Trophoblast cell (in vitro differentiated cells and primary cell): ENCODE data around the gene ZBTB11. TPM values are rescaled to one million over a fixed set of nuclear protein-coding genes. Genes with fewer than 3 reads are reported as not detected.
A peak's percentile ranks its signal among the peaks of the same experiment; 100 is the strongest.

ENCODE experiments used
- DNase-seq, 2 donors: peaks; one replicate each; pipeline ENCODE4 v3.0.0-alpha.2; 2016
- H2AFZ ChIP-seq: 2 replicates; pipeline ENCODE4 v1.6.1; 2013; ENCODE audit warnings: low read length, moderate library complexity, mild to moderate bottlenecking; ENCODE audit not compliant: insufficient read depth, poor library complexity
- H2AK5ac ChIP-seq: 2 replicates; pipeline ENCODE4 v1.6.1; 2013; ENCODE audit warnings: mild to moderate bottlenecking, low read length
- H2BK120ac ChIP-seq: 2 replicates; pipeline ENCODE4 v1.6.1; 2013; ENCODE audit warnings: low read length, mild to moderate bottlenecking, moderate library complexity; ENCODE audit not compliant: insufficient read depth, poor library complexity
- H2BK12ac ChIP-seq: 2 replicates; pipeline ENCODE4 v1.6.1; 2013; ENCODE audit warnings: mild to moderate bottlenecking, low read length, moderate library complexity
- H2BK5ac ChIP-seq: 2 replicates; pipeline ENCODE4 v1.6.1; 2013; ENCODE audit warnings: low read length, low read depth, moderate library complexity, mild to moderate bottlenecking; ENCODE audit not compliant: poor library complexity
- H3K14ac ChIP-seq: 2 replicates; pipeline ENCODE4 v1.6.1; 2013; ENCODE audit warnings: mild to moderate bottlenecking, low read length
- H3K18ac ChIP-seq: 2 replicates; pipeline ENCODE4 v1.6.1; 2013; ENCODE audit warnings: mild to moderate bottlenecking, low read length
- H3K23ac ChIP-seq: 2 replicates; pipeline ENCODE4 v1.6.1; 2013; ENCODE audit warnings: low read length
- H3K27ac ChIP-seq: 2 replicates; pipeline ENCODE4 v1.5.1; 2013; ENCODE audit warnings: low read depth, mild to moderate bottlenecking, inconsistent platforms, low read length, moderate library complexity
- H3K27me3 ChIP-seq: 2 replicates; pipeline ENCODE4 v1.6.1; 2013; ENCODE audit warnings: inconsistent platforms, mild to moderate bottlenecking, low read length, moderate library complexity; ENCODE audit not compliant: insufficient read depth
- H3K36me3 ChIP-seq, 2 experiments: 1 replicate in 1 of 2; 2 replicates in 1 of 2; pipeline ENCODE4 v1.6.1; 2013; ENCODE audit warnings: low read length in 2 of 2, mild to moderate bottlenecking in 2 of 2, moderate library complexity in 1 of 2; ENCODE audit not compliant: insufficient read depth in 2 of 2, control insufficient read depth in 1 of 2
- H3K4ac ChIP-seq: 2 replicates; pipeline ENCODE4 v1.6.1; 2013; ENCODE audit warnings: low read depth, mild to moderate bottlenecking, low read length, moderate library complexity
- H3K4me1 ChIP-seq, 2 experiments: 1 replicate in 1 of 2; 2 replicates in 1 of 2; pipeline ENCODE4 v1.6.1; 2013; ENCODE audit warnings: low read length in 2 of 2, mild to moderate bottlenecking in 2 of 2, moderate library complexity in 1 of 2; ENCODE audit not compliant: insufficient read depth in 2 of 2, control insufficient read depth in 1 of 2
- H3K4me2 ChIP-seq: 2 replicates; pipeline ENCODE4 v1.6.1; 2013; ENCODE audit warnings: inconsistent platforms, mild to moderate bottlenecking, low read length, moderate library complexity
- H3K4me3 ChIP-seq: 2 replicates; pipeline ENCODE4 v1.5.1; 2013; ENCODE audit warnings: mild to moderate bottlenecking, low read depth, low read length, inconsistent platforms
- H3K79me1 ChIP-seq: one replicate; pipeline ENCODE4 v1.6.1; 2013; ENCODE audit warnings: low read length
- H3K79me2 ChIP-seq: 2 replicates; pipeline ENCODE4 v1.6.1; 2013; ENCODE audit warnings: low read length, mild to moderate bottlenecking; ENCODE audit not compliant: control insufficient read depth, insufficient read depth, poor library complexity
- H3K9ac ChIP-seq: 2 replicates; pipeline ENCODE4 v1.6.1; 2013; ENCODE audit warnings: mild to moderate bottlenecking, low read length
- H3K9me3 ChIP-seq: 2 replicates; pipeline ENCODE4 v1.6.1; 2013; ENCODE audit warnings: low read depth, mild to moderate bottlenecking, control low read depth, inconsistent platforms, low read length; ENCODE audit not compliant: insufficient read depth
- H4K12ac ChIP-seq: 2 replicates; pipeline ENCODE4 v1.6.1; 2013; ENCODE audit warnings: low read depth, mild to moderate bottlenecking, low read length, moderate library complexity
- H4K8ac ChIP-seq: 2 replicates; pipeline ENCODE4 v1.6.1; 2013; ENCODE audit warnings: low read depth, mild to moderate bottlenecking, low read length, moderate library complexity
- H4K91ac ChIP-seq: one replicate; pipeline ENCODE4 v1.6.1; 2013; ENCODE audit warnings: low read depth, mild to moderate bottlenecking, low read length, moderate library complexity
- WGBS: extraction: QIAGEN DNeasy Blood & Tissue Kit; methylation state at CpG from one replicate; pipeline ENCODE4 v1.1.7; 2013; ENCODE audit warnings: missing lambda C conversion rate; ENCODE audit not compliant: insufficient read length, insufficient coverage; ENCODE audit errors: extremely low coverage; 5-methylcytosine and 5-hydroxymethylcytosine counted together
- polyA plus RNA-seq: library from polyadenylated mRNA; stranded (reverse); fragments of 200-250 nt; gene quantifications from 2 replicates; pipeline ENCODE4 v1.2.3, GENCODE V29; 2013

ZBTB11 gene, protein sequence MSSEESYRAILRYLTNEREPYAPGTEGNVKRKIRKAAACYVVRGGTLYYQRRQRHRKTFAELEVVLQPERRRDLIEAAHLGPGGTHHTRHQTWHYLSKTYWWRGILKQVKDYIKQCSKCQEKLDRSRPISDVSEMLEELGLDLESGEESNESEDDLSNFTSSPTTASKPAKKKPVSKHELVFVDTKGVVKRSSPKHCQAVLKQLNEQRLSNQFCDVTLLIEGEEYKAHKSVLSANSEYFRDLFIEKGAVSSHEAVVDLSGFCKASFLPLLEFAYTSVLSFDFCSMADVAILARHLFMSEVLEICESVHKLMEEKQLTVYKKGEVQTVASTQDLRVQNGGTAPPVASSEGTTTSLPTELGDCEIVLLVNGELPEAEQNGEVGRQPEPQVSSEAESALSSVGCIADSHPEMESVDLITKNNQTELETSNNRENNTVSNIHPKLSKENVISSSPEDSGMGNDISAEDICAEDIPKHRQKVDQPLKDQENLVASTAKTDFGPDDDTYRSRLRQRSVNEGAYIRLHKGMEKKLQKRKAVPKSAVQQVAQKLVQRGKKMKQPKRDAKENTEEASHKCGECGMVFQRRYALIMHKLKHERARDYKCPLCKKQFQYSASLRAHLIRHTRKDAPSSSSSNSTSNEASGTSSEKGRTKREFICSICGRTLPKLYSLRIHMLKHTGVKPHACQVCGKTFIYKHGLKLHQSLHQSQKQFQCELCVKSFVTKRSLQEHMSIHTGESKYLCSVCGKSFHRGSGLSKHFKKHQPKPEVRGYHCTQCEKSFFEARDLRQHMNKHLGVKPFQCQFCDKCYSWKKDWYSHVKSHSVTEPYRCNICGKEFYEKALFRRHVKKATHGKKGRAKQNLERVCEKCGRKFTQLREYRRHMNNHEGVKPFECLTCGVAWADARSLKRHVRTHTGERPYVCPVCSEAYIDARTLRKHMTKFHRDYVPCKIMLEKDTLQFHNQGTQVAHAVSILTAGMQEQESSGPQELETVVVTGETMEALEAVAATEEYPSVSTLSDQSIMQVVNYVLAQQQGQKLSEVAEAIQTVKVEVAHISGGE
- 9.8 and 10.0 TPM in 2 replicates for polyA plus RNA-seq

DNA sequence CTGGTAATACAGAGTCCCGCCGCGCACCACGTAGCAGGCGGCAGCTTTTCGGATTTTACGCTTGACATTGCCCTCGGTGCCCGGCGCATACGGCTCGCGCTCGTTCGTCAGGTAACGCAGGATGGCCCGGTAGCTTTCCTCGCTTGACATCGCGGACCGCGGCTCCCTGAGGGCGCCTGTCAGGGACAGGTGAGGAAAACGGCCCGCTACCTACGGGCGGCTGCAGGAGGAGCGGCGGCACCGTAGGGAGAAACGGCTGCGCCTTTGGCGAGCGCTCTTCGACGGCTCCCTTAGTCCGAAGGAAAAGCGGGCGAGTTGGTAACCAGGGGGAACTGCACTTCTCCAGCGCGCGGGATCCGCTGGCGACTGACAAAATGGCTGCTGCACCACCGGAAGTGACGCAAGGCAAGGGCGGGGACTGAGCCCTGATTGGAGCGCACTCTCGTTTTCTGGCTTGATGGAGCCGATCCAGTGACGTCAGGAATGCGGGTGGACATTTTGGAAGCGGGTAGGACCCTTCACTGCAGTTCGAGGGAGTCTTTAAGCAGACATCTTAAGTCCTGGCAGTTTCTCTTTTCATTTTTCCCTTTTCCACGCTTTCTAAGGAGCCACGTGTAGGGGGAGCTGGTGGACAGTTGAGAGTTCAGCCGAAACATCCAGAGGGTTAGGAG is at the start of gene ZBTB11:
Gene ZBTB11, minus strand, starts transcription at position 368 of the 671 bp plus-strand sequence. Its CDS starts 218 bp downstream, at position 150.
- Histone ChIP-seq H3K36me3 (peaks cover 11 to 15% of the 10 kb centered on the region in 2 experiments), H4K8ac (peak within 1 kb of the TSS; percentile 80), H3K23ac (no peak within 1 kb of the TSS), H2AK5ac (peak within 1 kb of the TSS; percentile 86), H4K91ac (peak within 1 kb of the TSS; percentile 85), H3K4ac (peak within 1 kb of the TSS; percentile 22), H4K12ac (peak within 1 kb of the TSS; percentile 83), H3K14ac (peak within 1 kb of the TSS; percentile 94), H3K27me3 (no peaks in the 10 kb centered on the region), H3K79me2 (peaks cover 10% of the 10 kb centered on the region), H3K18ac (peak within 1 kb of the TSS; percentile 83), H2BK12ac (no peak within 1 kb of the TSS), H2BK120ac (peak within 1 kb of the TSS; percentile 57), H3K4me3 (peak within 1 kb of the TSS; percentile 97), H3K4me1 (peaks cover 0 to 4% of the 10 kb centered on the region in 2 experiments), H3K9ac (peak within 1 kb of the TSS; percentile 99), H3K9me3 (no peaks in the 10 kb centered on the region), H3K4me2 (peak within 1 kb of the TSS; percentile 93), H3K27ac (peak within 1 kb of the TSS; percentile 81), H2BK5ac (peak within 1 kb of the TSS; percentile 75), H2AFZ (peak within 1 kb of the TSS; percentile 82), H3K79me1 (peaks cover 7% of the 10 kb centered on the region)
- no CpG with 5 or more reads among the region's 57 CpGs for WGBS
- DNase-seq = peak; percentile 100

DNA sequence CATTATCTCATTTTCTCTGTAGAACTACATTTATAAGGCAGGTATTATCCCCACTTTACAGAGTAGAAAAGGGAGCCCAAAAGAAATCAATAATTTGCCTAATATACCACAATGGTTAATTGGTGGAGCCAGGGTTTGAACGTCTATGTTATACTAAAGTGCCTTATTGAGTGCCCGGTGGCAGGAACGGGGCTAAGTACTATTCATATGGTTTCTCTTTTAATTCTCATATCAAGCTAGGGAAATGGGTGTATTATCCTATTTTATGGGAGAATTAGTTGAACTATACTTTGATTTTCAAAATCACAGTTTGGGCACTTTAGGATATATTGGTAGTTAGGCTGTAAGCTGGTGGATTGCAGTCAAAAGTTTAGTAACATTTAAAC is 49.0 kb upstream of the ZBTB11 start:
- Histone ChIP-seq H2AK5ac (no peak overlapping the region), H2BK120ac (no peak overlapping the region), H3K23ac (no peak overlapping the region), H3K4ac (no peak overlapping the region), H3K4me3 (no peak overlapping the region), H4K91ac (no peak overlapping the region), H4K8ac (no peak overlapping the region), H3K4me2 (no peak overlapping the region), H3K18ac (no peak overlapping the region), H2BK12ac (no peak overlapping the region), H3K14ac (no peak overlapping the region), H2AFZ (no peak overlapping the region), H3K27ac (no peak overlapping the region), H3K79me2 (peaks cover 5% of the 10 kb centered on the region), H3K27me3 (no peaks in the 10 kb centered on the region), H3K79me1 (no peaks in the 10 kb centered on the region), H3K4me1 (no peaks in the 10 kb centered on the region), H3K36me3 (peaks cover 4 to 10% of the 10 kb centered on the region in 2 experiments), H4K12ac (no peak overlapping the region), H3K9ac (no peak overlapping the region), H2BK5ac (no peak overlapping the region), H3K9me3 (no peaks in the 10 kb centered on the region)
- DNase-seq = no peak
- no CpG with 5 or more reads among the region's 3 CpGs for WGBS

DNA sequence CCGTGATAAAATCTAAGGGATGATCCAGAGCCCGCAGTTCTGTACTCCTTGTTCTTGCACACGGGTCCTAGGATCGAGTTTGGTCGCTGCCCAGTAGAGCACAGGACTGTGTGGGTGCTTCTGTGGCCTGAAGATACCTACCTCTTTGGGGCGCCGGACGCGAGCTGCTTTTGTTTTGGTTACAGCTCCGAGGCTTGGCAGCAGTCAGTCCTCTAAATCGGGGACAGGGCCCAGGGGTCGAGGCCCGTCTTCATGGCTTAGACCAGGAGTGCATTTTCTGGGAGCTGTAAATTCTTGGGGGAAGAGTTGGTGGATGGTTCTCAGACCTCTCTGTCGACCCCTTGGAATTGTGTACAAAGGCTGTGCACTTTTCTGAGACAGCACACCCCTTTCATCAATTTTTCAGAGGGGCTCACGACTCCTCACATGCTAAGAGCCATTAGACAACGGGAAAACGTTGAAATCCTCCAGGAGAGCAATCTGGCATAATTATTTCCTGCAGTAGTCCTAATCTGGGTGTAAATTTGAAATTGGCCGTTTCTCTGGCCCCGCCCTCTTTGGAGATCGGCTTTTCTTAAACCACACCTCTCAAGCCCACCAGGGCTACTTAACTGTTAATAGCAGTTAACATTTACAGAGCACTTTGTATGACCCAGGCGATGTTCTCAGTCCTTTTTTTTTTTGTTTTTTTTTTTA is 48.4 kb upstream of the ZBTB11 start:
- Histone ChIP-seq H3K36me3 (peaks cover 4 to 10% of the 10 kb centered on the region in 2 experiments), H3K23ac (no peak overlapping the region), H3K27ac (no peak overlapping the region), H3K79me1 (no peaks in the 10 kb centered on the region), H3K9me3 (no peaks in the 10 kb centered on the region), H4K12ac (peak overlapping the region; percentile 86), H3K4me3 (peak overlapping the region; percentile 85), H3K79me2 (peaks cover 5% of the 10 kb centered on the region), H3K27me3 (no peaks in the 10 kb centered on the region), H2BK120ac (no peak overlapping the region), H2AK5ac (peak overlapping the region; percentile 53), H3K9ac (peak overlapping the region; percentile 15), H3K14ac (peak overlapping the region; percentile 61), H3K4me2 (peak overlapping the region; percentile 81), H2AFZ (peak overlapping the region; percentile 93), H2BK5ac (no peak overlapping the region), H3K4me1 (no peaks in the 10 kb centered on the region), H4K8ac (peak overlapping the region; percentile 95), H2BK12ac (no peak overlapping the region), H4K91ac (peak overlapping the region; percentile 41), H3K4ac (peak overlapping the region; percentile 65), H3K18ac (peak overlapping the region; percentile 74)
- DNase-seq = no peak
- no CpG with 5 or more reads among the region's 21 CpGs for WGBS
